ENCODE results near the gene GPX4.
A peak's percentile ranks its signal among the peaks of the same experiment; 100 is the strongest.

The GPX4 gene

DNA sequence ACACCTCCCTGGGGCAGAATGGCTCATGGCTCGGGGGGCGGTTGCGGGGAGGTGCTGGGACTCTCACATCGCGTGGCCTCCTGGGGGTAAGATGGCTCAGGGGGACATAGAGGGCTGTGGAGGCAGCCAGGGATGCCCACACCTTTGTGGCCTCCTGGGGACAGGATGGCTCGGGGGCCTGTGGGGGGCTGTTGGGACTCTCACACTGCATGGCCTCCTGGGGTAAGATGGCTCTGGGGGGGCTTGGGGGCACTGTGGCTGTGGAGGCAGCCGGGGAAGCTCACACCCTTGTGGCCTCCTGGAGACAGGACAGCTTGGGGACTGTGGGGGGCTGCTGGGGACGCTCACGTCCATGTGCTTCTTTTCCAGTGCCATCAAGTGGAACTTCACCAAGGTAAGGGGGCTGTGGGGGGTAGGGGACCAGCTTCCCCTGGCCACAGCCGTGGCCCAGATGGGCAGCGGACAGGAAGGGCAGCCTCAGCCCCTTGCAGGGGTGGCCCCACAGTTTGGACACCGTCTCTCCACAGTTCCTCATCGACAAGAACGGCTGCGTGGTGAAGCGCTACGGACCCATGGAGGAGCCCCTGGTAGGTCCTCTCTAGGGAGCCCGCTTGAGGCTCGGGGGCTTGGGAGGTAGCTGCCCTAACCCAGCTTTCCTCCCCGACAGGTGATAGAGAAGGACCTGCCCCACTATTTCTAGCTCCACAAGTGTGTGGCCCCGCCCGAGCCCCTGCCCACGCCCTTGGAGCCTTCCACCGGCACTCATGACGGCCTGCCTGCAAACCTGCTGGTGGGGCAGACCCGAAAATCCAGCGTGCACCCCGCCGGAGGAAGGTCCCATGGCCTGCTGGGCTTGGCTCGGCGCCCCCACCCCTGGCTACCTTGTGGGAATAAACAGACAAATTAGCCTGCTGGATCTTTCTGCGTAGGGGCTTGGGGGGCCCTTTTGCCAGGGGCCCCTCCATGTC is 2.4 kb downstream of the GPX4 start:
- ATAC-seq (replicated peaks) (no peak), DNase-seq (no peak)
- Mint-ChIP-seq H3K27me3 (no peaks in the 10 kb centered on the region), H3K4me3 (peak overlapping the region; percentile 51 to 75), H3K36me3 (ENCODE audit: insufficient read depth) (peaks cover 68% of the 10 kb centered on the region), H3K27ac (peak overlapping the region in 1 of 2 donors; percentile 59), H3K4me1 (ENCODE audit: low read depth in 2 of 2) (peaks cover 0 to 20% of the 10 kb centered on the region in 2 donors), H3K9me3 (no peaks in the 10 kb centered on the region)

DNA sequence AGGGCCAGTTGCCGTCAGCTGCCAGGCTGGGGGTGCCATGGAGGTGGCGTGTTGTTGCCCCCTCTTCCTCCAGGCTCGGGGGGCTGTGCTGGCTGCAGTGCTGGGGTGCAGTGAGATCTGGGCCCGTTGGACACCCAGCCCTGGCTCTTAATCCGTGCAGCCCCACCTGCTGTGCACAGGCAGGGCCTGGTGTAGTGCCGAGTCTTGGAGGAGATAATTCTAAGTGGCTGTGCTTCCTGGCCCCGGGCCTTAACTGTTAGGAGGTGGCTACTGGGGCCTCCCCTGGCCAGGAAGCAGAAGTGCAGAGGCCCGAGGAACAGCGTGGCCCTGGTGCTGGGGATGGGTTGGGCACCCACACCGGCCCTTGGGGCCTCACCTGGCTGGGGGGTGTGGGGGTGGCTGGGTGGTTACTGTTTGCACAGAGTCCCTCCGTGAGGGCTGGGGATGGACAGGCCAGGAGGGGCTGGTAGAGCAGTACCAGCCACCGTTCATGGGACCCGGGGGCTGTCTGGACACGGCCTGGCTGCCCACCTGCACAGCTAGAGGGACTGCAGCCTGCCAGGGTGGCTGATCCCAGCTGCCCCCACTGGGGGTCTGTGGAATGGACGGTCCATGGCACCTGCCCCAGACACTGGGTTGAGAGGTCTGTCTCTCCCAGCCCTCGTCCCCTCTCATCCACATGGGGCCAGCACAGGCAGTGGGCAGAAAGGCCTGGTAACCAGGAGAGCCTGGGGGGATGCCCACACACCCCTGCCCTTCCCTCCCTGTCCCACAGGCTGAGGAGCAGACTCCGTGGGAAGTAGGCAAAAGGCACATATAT is 3.3 kb downstream of the GPX4 start:
- Mint-ChIP-seq H3K4me1 (ENCODE audit: low read depth in 2 of 2) (peaks cover 0 to 11% of the 10 kb centered on the region in 2 donors), H3K27ac (peak overlapping the region in 1 of 2 donors; percentile 23), H3K9me3 (no peaks in the 10 kb centered on the region), H3K36me3 (ENCODE audit: insufficient read depth) (peaks cover 73% of the 10 kb centered on the region), H3K27me3 (no peaks in the 10 kb centered on the region), H3K4me3 (peak overlapping the region in 1 of 2 donors; percentile 19)
- ATAC-seq (replicated peaks) (no peak), DNase-seq (no peak)

- H3K4me1 Mint-ChIP-seq (ENCODE audit: low read depth in 2 of 2) = peaks cover 0 to 8% of the 10 kb centered on the region in 2 donors
- no peaks in the 10 kb centered on the region for H3K9me3 Mint-ChIP-seq
- no peak overlapping the region for H3K4me3 Mint-ChIP-seq
- peaks cover 67% of the 10 kb centered on the region for H3K36me3 Mint-ChIP-seq (ENCODE audit: insufficient read depth)
- DNase-seq (no peak), ATAC-seq (replicated peaks) (no peak)
- H3K27me3 Mint-ChIP-seq = no peaks in the 10 kb centered on the region
- H3K27ac Mint-ChIP-seq = peak overlapping the region in 1 of 2 donors; percentile 23
These were observed 4.0 kb downstream of the GPX4 start for GRCh38 chr19:1107661-1108261.

GRCh38 chr19:1108291-1109031 is 4.7 kb downstream of the GPX4 start:
- no peak for DNase-seq
- Mint-ChIP-seq H3K4me3 (no peak overlapping the region), H3K36me3 (ENCODE audit: insufficient read depth) (peaks cover 65% of the 10 kb centered on the region), H3K4me1 (ENCODE audit: low read depth in 2 of 2) (peaks cover 0 to 3% of the 10 kb centered on the region in 2 donors), H3K27ac (peak overlapping the region in 1 of 2 donors; percentile 51), H3K27me3 (no peaks in the 10 kb centered on the region), H3K9me3 (no peaks in the 10 kb centered on the region)
- no peak for ATAC-seq (replicated peaks)

GRCh38 chr19:1109032-1109551 is 5.3 kb downstream of the GPX4 start:
- DNase-seq = no peak
- Mint-ChIP-seq H3K27me3 (no peaks in the 10 kb centered on the region), H3K27ac (peak overlapping the region in 1 of 2 donors; percentile 51), H3K4me3 (no peak overlapping the region), H3K9me3 (no peaks in the 10 kb centered on the region), H3K4me1 (ENCODE audit: low read depth in 2 of 2) (peaks cover 0 to 3% of the 10 kb centered on the region in 2 donors), H3K36me3 (ENCODE audit: insufficient read depth) (peaks cover 65% of the 10 kb centered on the region)
- ATAC-seq (replicated peaks) = no peak

- peaks cover 65% of the 10 kb centered on the region for H3K36me3 Mint-ChIP-seq (ENCODE audit: insufficient read depth)
- no peak for DNase-seq
- H3K27ac Mint-ChIP-seq = peak overlapping the region in 1 of 2 donors; percentile 23
- peaks cover 0 to under 1% of the 10 kb centered on the region in 2 donors for H3K4me1 Mint-ChIP-seq (ENCODE audit: low read depth in 2 of 2)
- H3K4me3 Mint-ChIP-seq = no peak overlapping the region
- H3K27me3 Mint-ChIP-seq = no peaks in the 10 kb centered on the region
- H3K9me3 Mint-ChIP-seq = no peaks in the 10 kb centered on the region
- no peak for ATAC-seq (replicated peaks)
These were observed 6.2 kb downstream of the GPX4 start for GRCh38 chr19:1109697-1110671.

GRCh38 chr19:1110809-1111640 is 7.2 kb downstream of the GPX4 start:
- H3K9me3 Mint-ChIP-seq = no peaks in the 10 kb centered on the region
- DNase-seq (no peak), ATAC-seq (replicated peaks) (no peak)
- H3K4me1 Mint-ChIP-seq (ENCODE audit: low read depth in 2 of 2) = no peaks in the 10 kb centered on the region
- peaks cover 64% of the 10 kb centered on the region for H3K36me3 Mint-ChIP-seq (ENCODE audit: insufficient read depth)
- H3K4me3 Mint-ChIP-seq = no peak overlapping the region
- H3K27me3 Mint-ChIP-seq = no peaks in the 10 kb centered on the region
- peak overlapping the region in 1 of 2 donors; percentile 23 for H3K27ac Mint-ChIP-seq

DNA sequence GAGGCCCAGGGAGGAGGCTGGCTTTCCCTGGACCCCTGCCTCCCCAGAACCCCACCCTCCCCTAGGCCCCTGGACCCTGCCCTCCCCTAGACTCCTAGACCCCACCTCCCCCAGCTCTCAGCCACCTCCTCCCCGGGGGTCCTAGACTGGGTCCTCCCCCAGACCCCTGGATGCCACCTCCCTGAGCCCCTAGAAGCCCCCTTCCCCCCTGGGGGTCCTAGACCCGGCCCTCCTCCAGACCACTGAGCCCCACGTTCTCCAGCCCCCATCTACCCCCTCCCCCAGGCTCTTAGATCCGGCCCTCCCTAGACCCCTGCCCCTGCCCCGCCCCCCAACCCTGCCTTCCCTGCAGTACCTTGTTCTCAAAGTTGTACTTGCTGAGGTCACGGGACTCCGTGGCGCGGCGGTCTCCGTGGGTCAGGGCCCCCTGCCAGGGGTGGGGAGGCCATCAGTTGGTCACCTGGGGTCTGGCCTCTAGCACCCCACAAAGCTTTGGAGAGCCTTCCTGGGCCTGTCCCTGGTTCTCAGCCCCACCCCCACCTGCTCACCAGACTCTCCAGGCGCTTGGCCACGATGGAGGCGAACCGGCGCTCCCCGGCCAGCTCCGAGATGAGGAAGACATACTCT is 8.0 kb downstream of the GPX4 start:
- no peaks in the 10 kb centered on the region for H3K4me1 Mint-ChIP-seq (ENCODE audit: low read depth in 2 of 2)
- ATAC-seq (replicated peaks) (no peak), DNase-seq (no peak)
- H3K27ac Mint-ChIP-seq = peak overlapping the region in 1 of 2 donors; percentile 23
- no peak overlapping the region for H3K4me3 Mint-ChIP-seq
- peaks cover 62% of the 10 kb centered on the region for H3K36me3 Mint-ChIP-seq (ENCODE audit: insufficient read depth)
- no peaks in the 10 kb centered on the region for H3K27me3 Mint-ChIP-seq
- H3K9me3 Mint-ChIP-seq = no peaks in the 10 kb centered on the region

DNA sequence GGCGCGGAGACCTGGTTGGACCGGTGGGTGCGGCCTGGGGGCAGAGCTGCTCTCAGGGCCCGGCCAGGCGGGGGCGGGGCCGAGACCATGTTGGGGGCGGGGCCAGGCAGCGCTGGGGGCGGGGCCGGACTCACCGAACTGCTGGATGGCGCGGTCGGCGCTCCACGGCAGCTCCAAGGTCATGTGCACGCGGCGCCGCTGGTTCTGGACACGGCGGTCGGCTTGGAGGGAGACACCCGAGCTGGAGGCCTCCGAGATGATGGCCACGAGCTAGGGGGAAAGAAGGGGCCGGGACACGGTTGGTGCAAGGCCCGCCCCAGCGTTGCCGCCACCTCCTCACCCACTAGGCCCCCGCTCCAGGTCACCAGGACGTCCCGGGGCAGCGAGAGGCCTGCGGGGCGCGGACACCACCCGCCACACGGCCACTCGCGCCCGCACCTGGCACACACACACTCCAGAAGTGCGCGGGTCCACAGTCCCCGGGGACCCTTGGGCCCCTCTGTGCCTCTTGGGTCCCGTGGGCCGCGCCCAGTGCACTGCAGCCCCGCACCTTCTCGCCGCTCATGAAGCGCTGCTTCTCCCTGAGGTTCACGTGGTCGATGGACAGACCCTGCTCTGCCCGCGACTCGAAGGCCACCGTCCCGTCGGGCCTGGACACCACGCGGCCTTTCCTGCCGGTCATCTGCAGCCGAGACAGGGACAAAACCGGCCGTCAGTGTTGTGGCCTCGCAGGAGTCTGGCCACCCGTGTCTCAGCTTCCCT is 8.7 kb downstream of the GPX4 start:
- Mint-ChIP-seq H3K9me3 (no peaks in the 10 kb centered on the region), H3K36me3 (ENCODE audit: insufficient read depth) (peaks cover 59% of the 10 kb centered on the region), H3K4me3 (no peak overlapping the region), H3K27me3 (no peaks in the 10 kb centered on the region), H3K4me1 (ENCODE audit: low read depth in 2 of 2) (no peaks in the 10 kb centered on the region), H3K27ac (peak overlapping the region in 1 of 2 donors; percentile 72)
- DNase-seq (no peak), ATAC-seq (replicated peaks) (no peak)

Measured in effector memory CD8-positive, alpha-beta T cell (primary cell).